DMS 273 (cell line): Measurements from ENCODE around the gene RNF26.

Experiments
- DNase-seq: peaks from one replicate; lab custom pipeline; 2025; ENCODE audit not compliant: unreplicated experiment; lab: John Stamatoyannopoulos, UW

The RNF26 gene

GRCh38 chr11:119350302-119350701 lies 16.0 kb downstream of the RNF26 start:
- DNase-seq, result no peak

GRCh38 chr11:119351232-119351631 lies 16.9 kb downstream of the RNF26 start:
- no peak for DNase-seq

GRCh38 chr11:119352857-119353260 lies 18.5 kb downstream of the RNF26 start:
- DNase-seq, result peak; percentile 72

GRCh38 chr11:119355091-119355843 lies 20.9 kb downstream of the RNF26 start:
- no peak for DNase-seq

- peak; percentile 36 for DNase-seq
These were observed 22.2 kb downstream of the RNF26 start for GRCh38 chr11:119356349-119357031.

- no peak for DNase-seq
These were observed 22.7 kb downstream of the RNF26 start for GRCh38 chr11:119357074-119357473.

GRCh38 chr11:119359365-119360214 lies 25.3 kb downstream of the RNF26 start:
- peak; percentile 22 for DNase-seq

GRCh38 chr11:119361056-119361787 lies 26.9 kb downstream of the RNF26 start:
- DNase-seq, result peak; percentile 92

- DNase-seq, result no peak
These were observed 27.8 kb downstream of the RNF26 start for GRCh38 chr11:119361941-119362725.

- peak; percentile 62 for DNase-seq
These were observed 28.4 kb downstream of the RNF26 start for GRCh38 chr11:119362741-119363080.

- DNase-seq, result peak; percentile 53
These were observed 28.9 kb downstream of the RNF26 start for GRCh38 chr11:119363081-119363850.

- peak; percentile 60 for DNase-seq
These were observed 29.7 kb downstream of the RNF26 start for GRCh38 chr11:119363851-119364590.

- peak; percentile 40 for DNase-seq
These were observed 30.8 kb downstream of the RNF26 start for GRCh38 chr11:119365071-119365591.

GRCh38 chr11:119366690-119367620 lies 32.6 kb downstream of the RNF26 start:
- DNase-seq, result peak; percentile 31

- peak; percentile 28 for DNase-seq
These were observed 33.4 kb downstream of the RNF26 start for GRCh38 chr11:119367661-119368120.

- DNase-seq, result peak; percentile 93
These were observed 34.1 kb downstream of the RNF26 start for GRCh38 chr11:119368121-119369034.
